ENCODE results near the gene SIVA1.
"Not testable (repeated sequence)": the region's sequence is repeated elsewhere in the genome, so short reads cannot be mapped to it uniquely, and the experiment has no call there.

- not testable (repeated sequence) for TF ChIP-seq CTCF (IDR thresholded peaks at IDR 0.05); EZH2 (IDR thresholded peaks at IDR 0.05; ENCODE audit: borderline replicate concordance, insufficient read depth, low read depth, low read length, poor library complexity, severe bottlenecking)
Observed at GRCh38 chr14:104729176-104729834, 23.6 kb upstream of the SIVA1 start.
